ENCODE results near the gene MICAL2. TPM values are rescaled to one million over a fixed set of nuclear protein-coding genes. Genes with fewer than 3 reads are reported as not detected.

MICAL2 gene
- total RNA-seq, 3 donors from 2014 or later = 263 to 384 (median 312) TPM

GRCh38 chr11:12280838-12281565 is 170.6 kb downstream of the MICAL2 start:
- DNase-seq = no peak
- peaks cover 5% of the 10 kb centered on the region for H3K4me1 ChIP-seq (ENCODE audit: low read depth)
- no peak overlapping the region for H3K4me3 ChIP-seq
- intact Hi-C loops (cut with DNase I, micrococcal nuclease) = no loop called here
- H3K36me3 ChIP-seq (ENCODE audit: low read depth) = no peaks in the 10 kb centered on the region
- no peak for TF ChIP-seq CTCF (IDR thresholded peaks at IDR 0.05)
- peak; percentile 5 for ATAC-seq
- no peaks in the 10 kb centered on the region for H3K9me3 ChIP-seq

GRCh38 chr11:12281571-12282478 is 171.4 kb downstream of the MICAL2 start:
- H3K36me3 ChIP-seq (ENCODE audit: low read depth) = no peaks in the 10 kb centered on the region
- TF ChIP-seq CTCF (IDR thresholded peaks at IDR 0.05) = peak; percentile 91
- intact Hi-C loops (cut with DNase I, micrococcal nuclease) = loop anchor here (2.0 kb wide), 1 partner anchor 235 kb away; no protein-coding TSS in a partner anchor
- H3K4me1 ChIP-seq (ENCODE audit: low read depth) = peaks cover 5% of the 10 kb centered on the region
- peak; percentile 82 for ATAC-seq
- DNase-seq = peak; percentile 76 to 92 (median 87)
- no peaks in the 10 kb centered on the region for H3K9me3 ChIP-seq
- H3K4me3 ChIP-seq = no peak overlapping the region

- Histone ChIP-seq H3K36me3 (ENCODE audit: low read depth) (no peaks in the 10 kb centered on the region), H3K9me3 (no peaks in the 10 kb centered on the region), H3K4me3 (no peak overlapping the region), H3K4me1 (ENCODE audit: low read depth) (peaks cover 5% of the 10 kb centered on the region)
- DNase-seq (no peak), ATAC-seq (no peak)
- TF ChIP-seq CTCF (IDR thresholded peaks at IDR 0.05) = no peak
- intact Hi-C loops (cut with DNase I, micrococcal nuclease) = loop anchor here (2.0 kb wide), 1 partner anchor 236 kb away; no protein-coding TSS in a partner anchor
Measured at GRCh38 chr11:12282676-12283075, 172.3 kb downstream of the MICAL2 start.

GRCh38 chr11:12284316-12285050 is 174.1 kb downstream of the MICAL2 start:
- intact Hi-C loops (cut with DNase I, micrococcal nuclease) = no loop called here
- TF ChIP-seq CTCF (IDR thresholded peaks at IDR 0.05) = no peak

GRCh38 chr11:12285106-12285505 is 174.7 kb downstream of the MICAL2 start:
- Histone ChIP-seq H3K9me3 (no peaks in the 10 kb centered on the region), H3K4me1 (ENCODE audit: low read depth) (peaks cover 5% of the 10 kb centered on the region), H3K36me3 (ENCODE audit: low read depth) (no peaks in the 10 kb centered on the region), H3K4me3 (no peak overlapping the region)
- ATAC-seq = no peak
- no peak for TF ChIP-seq CTCF (IDR thresholded peaks at IDR 0.05)
- intact Hi-C loops (cut with DNase I, micrococcal nuclease) = no loop called here
- DNase-seq = no peak

More at GRCh38 chr11:12284316-12285050, 174.1 kb downstream of the MICAL2 start:
- H3K4me3 ChIP-seq = no peak overlapping the region
- ATAC-seq (no peak), DNase-seq (no peak)
- no peaks in the 10 kb centered on the region for H3K36me3 ChIP-seq (ENCODE audit: low read depth)
- peaks cover 5% of the 10 kb centered on the region for H3K4me1 ChIP-seq (ENCODE audit: low read depth)
- no peaks in the 10 kb centered on the region for H3K9me3 ChIP-seq
